Measurements from ENCODE around the gene MRGPRX3. TPM values are rescaled to one million over a fixed set of nuclear protein-coding genes. Genes with fewer than 3 reads are reported as not detected.
"Not testable (repeated sequence)": the region's sequence is repeated elsewhere in the genome, so short reads cannot be mapped to it uniquely, and the experiment has no call there.

The MRGPRX3 gene
- not detected for polyA plus RNA-seq (2013, experiment 1 of 2; ENCODE audit: insufficient read length)
- not detected for polyA plus RNA-seq (2013, experiment 2 of 2; ENCODE audit: insufficient read length)

- no peak for DNase-seq
Measured at GRCh38 chr11:18132341-18132740, at the start of gene MRGPRX3. MRGPRX3 (plus strand) TSS chr11:18132571; CDS start chr11:18137203, 4,632 bp downstream.

DNA sequence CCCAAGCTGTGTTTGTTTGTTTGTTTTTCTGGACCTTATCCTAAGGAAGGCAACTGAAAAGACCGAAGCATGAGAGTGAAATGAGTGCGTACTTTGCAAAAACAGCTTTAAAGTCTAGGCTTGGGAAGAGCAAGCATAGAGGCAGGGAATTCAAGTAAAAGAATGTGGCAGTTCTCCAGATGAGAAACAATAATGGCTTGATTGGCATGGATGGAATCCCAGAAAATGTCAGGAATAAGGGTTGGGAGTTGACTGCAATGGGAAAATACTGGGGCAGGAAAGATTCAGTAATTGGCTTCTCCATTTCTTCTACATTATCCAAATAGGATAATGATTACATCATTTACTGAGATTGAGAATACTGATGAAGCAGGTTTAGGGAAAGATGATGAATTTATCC lies 44.0 kb upstream of the MRGPRX3 start:
- peak; percentile 59 for DNase-seq

DNA sequence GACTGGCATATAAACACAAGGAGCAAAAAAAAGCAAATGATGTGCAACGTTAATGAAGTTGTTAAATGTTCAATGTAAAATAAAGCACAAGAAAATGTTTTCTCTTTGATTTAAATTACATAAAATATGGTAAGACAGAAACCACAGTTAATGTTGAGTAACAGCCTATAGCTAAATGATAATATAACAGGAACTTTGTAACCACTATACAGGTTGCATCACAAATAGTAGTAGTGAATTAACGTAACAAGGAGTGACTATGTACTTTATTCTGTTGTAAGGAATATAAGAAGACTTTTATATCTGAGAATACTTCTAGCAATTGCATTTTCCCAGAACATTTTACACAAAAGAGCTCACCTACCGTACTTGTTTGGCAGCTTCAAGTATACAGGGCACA lies 43.4 kb upstream of the MRGPRX3 start:
- DNase-seq = no peak

DNA sequence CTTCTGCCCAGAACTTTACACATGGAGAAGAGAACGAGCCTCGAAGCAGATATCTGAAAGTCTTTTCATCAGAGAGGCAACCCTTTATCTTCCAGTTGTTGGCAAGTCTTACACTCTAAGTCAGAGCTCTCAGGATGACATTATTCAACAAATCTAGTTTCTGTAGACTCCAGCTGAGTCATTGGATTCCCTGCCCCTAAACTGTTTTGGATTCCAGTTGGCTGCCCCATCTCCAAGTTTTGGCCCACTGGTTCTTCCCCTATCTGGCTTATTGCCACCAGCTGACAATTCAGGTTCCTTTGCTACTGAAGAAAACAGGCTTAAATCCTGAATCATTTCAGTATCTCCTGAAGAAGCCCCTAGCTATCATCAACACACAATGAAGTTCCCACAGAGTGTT lies 40.6 kb upstream of the MRGPRX3 start:
- DNase-seq = peak; percentile 18

GRCh38 chr11:18093959-18094358 lies 38.4 kb upstream of the MRGPRX3 start:
- DNase-seq = no peak

GRCh38 chr11:18100926-18101656 lies 31.3 kb upstream of the MRGPRX3 start:
- DNase-seq = no peak

GRCh38 chr11:18105086-18105801 lies 27.1 kb upstream of the MRGPRX3 start:
- DNase-seq = no peak

DNA sequence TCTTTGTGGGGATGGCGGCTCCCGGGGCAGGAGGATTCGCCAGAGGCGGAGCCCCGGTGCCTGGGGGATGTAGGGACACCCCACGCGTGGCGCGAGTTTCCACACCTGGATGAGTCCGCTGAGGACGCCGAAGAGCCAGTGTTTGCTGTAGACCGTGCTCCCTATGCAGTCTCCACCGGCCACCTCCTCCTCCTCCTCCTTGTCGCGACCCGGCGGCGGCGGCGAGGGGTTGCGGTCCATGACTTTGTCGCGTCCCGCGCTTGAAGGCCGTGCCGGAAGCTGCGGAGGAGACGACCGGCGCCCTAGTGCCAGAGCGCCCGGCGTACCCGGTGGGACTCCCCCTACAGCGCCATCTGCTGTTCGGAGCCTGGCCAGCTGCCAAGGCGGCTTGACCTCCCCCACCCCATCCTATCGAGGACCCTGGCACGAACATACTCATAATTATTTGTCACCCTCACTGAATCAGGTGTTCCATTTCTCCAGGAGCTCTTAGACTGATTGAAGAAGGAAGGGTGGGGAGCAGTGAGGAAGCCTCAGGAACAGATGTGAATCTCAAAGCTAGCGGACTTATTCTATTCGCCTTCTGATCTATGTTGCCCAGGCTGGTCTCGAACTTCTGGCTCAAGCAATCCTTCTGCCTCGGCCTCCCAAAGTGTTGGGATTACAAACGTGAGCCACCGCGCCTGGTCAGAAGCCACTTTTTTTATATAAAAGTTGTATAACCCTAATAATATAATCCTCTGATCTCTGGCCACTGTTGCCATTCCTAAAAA lies 26.4 kb upstream of the MRGPRX3 start, which contains the start of gene SAAL1:
SAAL1 (minus strand) TSS at position 281 of the 773 bp plus-strand sequence; CDS start at position 240, 41 bp downstream.
- DNase-seq = peak; percentile 88

- DNase-seq = no peak
Measured at GRCh38 chr11:18106688-18107087, 25.7 kb upstream of the MRGPRX3 start.

DNA sequence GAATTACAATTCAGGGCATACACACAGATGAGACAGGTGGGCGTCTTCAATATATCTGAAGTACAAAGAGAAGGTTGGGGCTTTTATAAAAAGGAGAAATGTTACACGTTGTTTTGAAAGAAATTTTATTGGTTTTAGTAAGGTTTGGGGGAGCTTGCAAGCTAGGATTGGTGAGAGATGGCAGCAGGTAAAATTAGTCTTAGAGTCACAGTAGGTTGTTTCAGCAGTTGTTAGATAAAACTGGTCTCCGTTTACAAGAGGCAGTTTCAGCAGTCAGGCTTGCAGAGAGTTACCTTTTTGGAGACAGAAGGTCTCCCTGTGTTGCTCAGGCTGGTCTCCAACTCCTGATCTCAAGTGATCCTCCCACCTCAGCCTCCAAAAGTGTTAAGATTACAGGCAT lies 24.1 kb upstream of the MRGPRX3 start:
- no peak for DNase-seq

DNA sequence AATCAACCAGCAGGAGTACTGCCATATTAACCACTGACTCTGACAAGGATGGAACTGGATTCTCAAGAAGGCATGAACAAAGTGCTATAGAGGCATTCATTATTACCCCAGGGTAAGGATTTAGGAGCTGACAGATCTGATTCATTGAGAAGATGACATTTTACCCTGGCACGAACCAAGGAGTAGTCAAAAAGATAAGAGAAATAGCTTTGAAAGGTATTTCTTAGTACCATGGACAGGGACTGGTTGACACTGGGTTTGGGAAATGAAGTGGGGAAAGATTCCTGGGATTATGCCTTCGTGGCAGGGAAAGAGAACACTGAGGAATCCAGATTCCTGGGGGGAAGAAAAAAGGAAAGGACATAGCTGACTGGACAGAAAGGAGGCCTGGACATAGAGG lies 21.4 kb upstream of the MRGPRX3 start:
- DNase-seq = peak; percentile 6

- DNase-seq = peak; percentile 57
Measured at GRCh38 chr11:18115360-18116127, 16.8 kb upstream of the MRGPRX3 start.

DNA sequence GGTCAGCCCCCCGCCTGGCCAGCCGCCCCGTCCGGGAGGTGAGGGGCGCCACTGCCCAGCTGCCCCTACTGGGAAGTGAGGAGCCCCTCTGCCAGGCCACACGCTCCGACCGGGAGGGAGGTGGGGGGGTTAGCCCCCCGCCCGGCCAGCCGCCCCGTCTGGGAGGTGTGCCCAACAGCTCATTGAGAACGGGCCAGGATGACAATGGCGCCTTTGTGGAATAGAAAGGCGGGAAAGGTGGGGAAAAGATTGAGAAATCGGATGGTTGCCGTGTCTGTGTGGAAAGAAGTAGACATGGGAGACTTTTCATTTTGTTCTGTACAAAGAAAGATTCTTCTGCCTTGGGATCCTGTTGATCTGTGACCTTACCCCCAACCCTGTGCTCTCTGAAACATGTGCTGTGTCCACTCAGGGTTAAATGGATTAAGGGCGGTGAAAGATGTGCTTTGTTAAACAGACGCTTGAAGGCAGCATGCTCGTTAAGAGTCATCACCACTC lies 11.0 kb upstream of the MRGPRX3 start:
- DNase-seq = not testable (repeated sequence)

GRCh38 chr11:18131115-18131514 lies 1.3 kb upstream of the MRGPRX3 start:
- DNase-seq = not testable (repeated sequence)

GRCh38 chr11:18135308-18135707 lies 2.9 kb downstream of the MRGPRX3 start:
- no peak for DNase-seq

- no peak for DNase-seq
Measured at GRCh38 chr11:18137186-18137800, 4.9 kb downstream of the MRGPRX3 start.

GRCh38 chr11:18140145-18140544 lies 7.8 kb downstream of the MRGPRX3 start:
- DNase-seq = no peak

DNA sequence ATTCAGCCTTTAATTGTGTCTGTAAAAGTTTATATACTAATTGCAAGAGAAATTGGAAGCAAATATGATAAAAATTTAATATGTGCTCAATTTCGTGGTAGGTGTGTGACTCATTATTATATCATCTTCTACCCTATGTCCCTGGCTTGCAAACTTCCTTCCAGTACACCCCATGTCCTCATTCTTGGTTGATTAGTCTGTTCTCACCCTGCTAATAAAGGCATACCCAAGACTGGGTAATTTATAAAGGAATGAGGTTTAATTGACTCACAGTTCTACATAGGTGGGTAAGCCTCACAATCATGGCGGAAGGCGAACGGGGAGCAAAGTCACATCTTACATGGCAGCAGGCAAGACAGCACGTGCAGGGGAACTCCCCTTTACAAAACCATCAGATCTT lies 11.9 kb downstream of the MRGPRX3 start:
- DNase-seq = peak; percentile 6

DNA sequence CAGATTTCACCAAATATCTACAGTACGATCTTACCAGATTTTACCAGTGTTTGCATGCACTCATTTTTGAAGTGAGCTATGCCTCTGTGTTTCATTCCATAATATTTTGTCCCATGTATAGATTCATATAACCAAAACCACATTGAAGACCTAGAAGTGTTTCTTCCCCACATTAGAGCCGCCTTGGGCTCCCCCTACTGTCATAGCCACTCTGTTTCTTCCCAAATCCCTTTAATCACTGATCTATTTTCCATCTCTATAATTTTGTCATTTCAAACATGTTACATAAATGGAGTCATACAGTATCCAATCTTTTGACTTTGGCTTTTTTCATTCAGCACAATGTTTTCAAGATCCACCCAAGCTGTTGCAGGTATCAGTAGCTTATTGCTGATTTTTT lies 12.7 kb downstream of the MRGPRX3 start:
- no peak for DNase-seq

DNA sequence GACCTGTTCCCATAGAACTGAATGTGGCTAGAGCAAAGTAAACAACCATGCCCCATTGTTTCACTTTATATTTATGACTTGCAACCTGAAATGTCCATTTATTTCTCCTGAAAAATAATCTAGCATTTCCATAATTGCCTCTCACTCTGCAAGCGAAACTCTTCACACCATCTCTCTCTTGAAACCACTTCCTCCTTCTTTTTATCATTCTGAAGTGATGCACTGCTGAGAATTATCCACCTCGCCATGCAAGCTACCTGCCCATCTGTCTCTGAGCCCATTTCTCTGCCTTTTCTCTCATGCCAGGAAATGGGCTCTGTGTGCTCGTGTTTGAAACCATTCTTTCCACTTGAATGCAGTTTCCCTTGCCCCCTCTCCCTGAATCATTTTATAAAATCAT lies 13.5 kb downstream of the MRGPRX3 start:
- DNase-seq = no peak

- no peak for DNase-seq
Measured at GRCh38 chr11:18151581-18151980, 19.2 kb downstream of the MRGPRX3 start.

GRCh38 chr11:18168372-18168771 lies 36.0 kb downstream of the MRGPRX3 start:
- no peak for DNase-seq
